Panc1 (cell line): ENCODE data around the gene OR7C2. TPM values are rescaled to one million over a fixed set of nuclear protein-coding genes. Genes with fewer than 3 reads are reported as not detected.

ENCODE experiments used
- ATAC-seq: fragments of 200-7000 bp; cut with Tn5 transposase; 2 replicates; pipeline ENCODE4 v1.9.1; 2020; ENCODE audit warnings: mild to moderate bottlenecking, moderate library complexity
- BruUV-seq: library from RNA; stranded (reverse); fragments of 400-500 nt; replicated peaks from 2 replicates; lab custom pipeline; 2021; lab: Mats Ljungman, UMichigan
- CTCF ChIA-PET: fragments of 300-600 bp; sonication (Branson Sonifier 250); formaldehyde crosslinking; loops from one replicate; lab custom pipeline; 2022; ENCODE audit warnings: antibody characterized with exemption; lab: Charles Lee
- POLR2A ChIA-PET: fragments of 300-600 bp; sonication (Branson Sonifier 250); formaldehyde crosslinking; loops from one replicate; lab custom pipeline; 2022; ENCODE audit warnings: antibody characterized with exemption; lab: Charles Lee
- DNase-seq: peaks from one replicate; pipeline ENCODE4 v3.0.0-alpha.2; 2010; ENCODE audit warnings: low read depth, low spot score
- H3K27ac ChIP-seq: 2 replicates; pipeline ENCODE4 v1.5.1; 2011; ENCODE audit warnings: mild to moderate bottlenecking, low read length, inconsistent platforms
- H3K27me3 ChIP-seq: fragments of 200-500 bp; sonication (Bioruptor generic); 2 replicates; pipeline ENCODE4 v1.6.0; 2014; ENCODE audit warnings: low read length, inconsistent platforms; ENCODE audit not compliant: control insufficient read depth, insufficient read depth
- H3K36me3 ChIP-seq: fragments of 200-500 bp; sonication (Bioruptor generic); 2 replicates; pipeline ENCODE4 v1.5.1; 2014; ENCODE audit warnings: inconsistent platforms, mild to moderate bottlenecking, low read length, moderate library complexity; ENCODE audit not compliant: control insufficient read depth, insufficient read depth
- H3K4me1 ChIP-seq: 2 replicates; pipeline ENCODE4 v1.5.1; 2011; ENCODE audit warnings: inconsistent platforms, mild to moderate bottlenecking, low read length, moderate library complexity; ENCODE audit not compliant: control insufficient read depth, insufficient read depth
- H3K4me3 ChIP-seq, 2 experiments: 2 replicates each; pipeline ENCODE4 v1.5.1; 2011 to 2012; ENCODE audit warnings: low read depth in 2 of 2, low read length in 2 of 2, mild to moderate bottlenecking in 2 of 2, inconsistent platforms in 1 of 2, moderate library complexity in 1 of 2
- H3K9me3 ChIP-seq: fragments of 200-500 bp; sonication (Bioruptor generic); 2 replicates; pipeline ENCODE4 v1.5.1; 2014; ENCODE audit warnings: low read depth, mild to moderate bottlenecking, inconsistent platforms, low read length, moderate library complexity; ENCODE audit not compliant: control insufficient read depth, insufficient read depth
- POLR2AphosphoS5 ChIP-seq: IDR thresholded peaks from 2 replicates; pipeline ENCODE4 v1.6.1; 2012; ENCODE audit warnings: mild to moderate bottlenecking, low read depth, low read length, moderate library complexity
- SIN3A ChIP-seq: IDR thresholded peaks from 2 replicates; pipeline ENCODE4 v1.6.1; 2012; ENCODE audit warnings: low read depth, mild to moderate bottlenecking, low read length, moderate library complexity, borderline replicate concordance; ENCODE audit not compliant: insufficient read depth
- TCF7L2 ChIP-seq: IDR thresholded peaks from 2 replicates; pipeline ENCODE4 v1.6.1; 2011; ENCODE audit warnings: mild to moderate bottlenecking, low read depth, low read length, inconsistent platforms
- in situ Hi-C: cut with HindIII; loops from 2 replicates; pipeline ENCODE4 v1.10.0; 2016; ENCODE audit warnings: low sequenced_read_pairs, low pct_unique_long_range_greater_than_20kb
- intact Hi-C: fragments of 100-400 bp; cut with micrococcal nuclease; formaldehyde crosslinking; loops from one replicate; pipeline ENCODE4 v1.10.0; 2022; ENCODE audit not compliant: unreplicated experiment
- total RNA-seq: library from RNA; stranded (reverse); gene quantifications from one replicate; pipeline ENCODE4 v1.2.1, GENCODE V29; 2021; ENCODE audit not compliant: unreplicated experiment
- TF ChIP-seq, protein P1 (sequence below): fragments of 450-650 bp; IDR thresholded peaks from 2 replicates; pipeline ENCODE4 v1.5.1; 2017; ENCODE audit warnings: mild to moderate bottlenecking
- TF ChIP-seq, protein P2 (sequence below), 2 experiments: IDR thresholded peaks; 2 replicates each; pipeline ENCODE4 v1.6.1; 2011 to 2012; ENCODE audit warnings: low read depth in 2 of 2, control low read depth in 1 of 2, low read length in 1 of 2, mild to moderate bottlenecking in 1 of 2, moderate library complexity in 1 of 2; ENCODE audit not compliant: insufficient read depth in 1 of 2

Gene OR7C2
- total RNA-seq, 1 experiment from 2014 or later: not detected

- POLR2A ChIA-PET: no interaction called here
- intact Hi-C loops: no loop called here
Measured at GRCh38 chr19:14959263-14959662, 18.0 kb downstream of the OR7C2 start.

GRCh38 chr19:14961956-14962685, 20.8 kb downstream of the OR7C2 start:
- TF ChIP-seq, protein P1, sequence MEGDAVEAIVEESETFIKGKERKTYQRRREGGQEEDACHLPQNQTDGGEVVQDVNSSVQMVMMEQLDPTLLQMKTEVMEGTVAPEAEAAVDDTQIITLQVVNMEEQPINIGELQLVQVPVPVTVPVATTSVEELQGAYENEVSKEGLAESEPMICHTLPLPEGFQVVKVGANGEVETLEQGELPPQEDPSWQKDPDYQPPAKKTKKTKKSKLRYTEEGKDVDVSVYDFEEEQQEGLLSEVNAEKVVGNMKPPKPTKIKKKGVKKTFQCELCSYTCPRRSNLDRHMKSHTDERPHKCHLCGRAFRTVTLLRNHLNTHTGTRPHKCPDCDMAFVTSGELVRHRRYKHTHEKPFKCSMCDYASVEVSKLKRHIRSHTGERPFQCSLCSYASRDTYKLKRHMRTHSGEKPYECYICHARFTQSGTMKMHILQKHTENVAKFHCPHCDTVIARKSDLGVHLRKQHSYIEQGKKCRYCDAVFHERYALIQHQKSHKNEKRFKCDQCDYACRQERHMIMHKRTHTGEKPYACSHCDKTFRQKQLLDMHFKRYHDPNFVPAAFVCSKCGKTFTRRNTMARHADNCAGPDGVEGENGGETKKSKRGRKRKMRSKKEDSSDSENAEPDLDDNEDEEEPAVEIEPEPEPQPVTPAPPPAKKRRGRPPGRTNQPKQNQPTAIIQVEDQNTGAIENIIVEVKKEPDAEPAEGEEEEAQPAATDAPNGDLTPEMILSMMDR: no peak
- TF ChIP-seq TCF7L2 (no peak), SIN3A (no peak), POLR2AphosphoS5 (no peak)
- TF ChIP-seq, protein P2, sequence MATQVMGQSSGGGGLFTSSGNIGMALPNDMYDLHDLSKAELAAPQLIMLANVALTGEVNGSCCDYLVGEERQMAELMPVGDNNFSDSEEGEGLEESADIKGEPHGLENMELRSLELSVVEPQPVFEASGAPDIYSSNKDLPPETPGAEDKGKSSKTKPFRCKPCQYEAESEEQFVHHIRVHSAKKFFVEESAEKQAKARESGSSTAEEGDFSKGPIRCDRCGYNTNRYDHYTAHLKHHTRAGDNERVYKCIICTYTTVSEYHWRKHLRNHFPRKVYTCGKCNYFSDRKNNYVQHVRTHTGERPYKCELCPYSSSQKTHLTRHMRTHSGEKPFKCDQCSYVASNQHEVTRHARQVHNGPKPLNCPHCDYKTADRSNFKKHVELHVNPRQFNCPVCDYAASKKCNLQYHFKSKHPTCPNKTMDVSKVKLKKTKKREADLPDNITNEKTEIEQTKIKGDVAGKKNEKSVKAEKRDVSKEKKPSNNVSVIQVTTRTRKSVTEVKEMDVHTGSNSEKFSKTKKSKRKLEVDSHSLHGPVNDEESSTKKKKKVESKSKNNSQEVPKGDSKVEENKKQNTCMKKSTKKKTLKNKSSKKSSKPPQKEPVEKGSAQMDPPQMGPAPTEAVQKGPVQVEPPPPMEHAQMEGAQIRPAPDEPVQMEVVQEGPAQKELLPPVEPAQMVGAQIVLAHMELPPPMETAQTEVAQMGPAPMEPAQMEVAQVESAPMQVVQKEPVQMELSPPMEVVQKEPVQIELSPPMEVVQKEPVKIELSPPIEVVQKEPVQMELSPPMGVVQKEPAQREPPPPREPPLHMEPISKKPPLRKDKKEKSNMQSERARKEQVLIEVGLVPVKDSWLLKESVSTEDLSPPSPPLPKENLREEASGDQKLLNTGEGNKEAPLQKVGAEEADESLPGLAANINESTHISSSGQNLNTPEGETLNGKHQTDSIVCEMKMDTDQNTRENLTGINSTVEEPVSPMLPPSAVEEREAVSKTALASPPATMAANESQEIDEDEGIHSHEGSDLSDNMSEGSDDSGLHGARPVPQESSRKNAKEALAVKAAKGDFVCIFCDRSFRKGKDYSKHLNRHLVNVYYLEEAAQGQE (IDR thresholded peaks at IDR 0.05; ENCODE audit: insufficient read depth in 1 of 2, low read depth in 2 of 2, low read length in 1 of 2): no peak
- Histone ChIP-seq H3K27me3 (no peaks in the 10 kb centered on the region), H3K27ac (no peak overlapping the region), H3K9me3 (peaks cover 3% of the 10 kb centered on the region; the same call in 1 of the 2 replicates), H3K36me3 (no peaks in the 10 kb centered on the region), H3K4me1 (no peaks in the 10 kb centered on the region), H3K4me3 (no peak overlapping the region)
- in situ Hi-C loops: no loop called here
- ATAC-seq (no peak), DNase-seq (no peak)
- BruUV-seq: no TSS peak
- ChIA-PET POLR2A (no interaction called here), CTCF (no interaction called here)
- intact Hi-C loops: no loop called here

More at GRCh38 chr19:14959263-14959662, 18.0 kb downstream of the OR7C2 start:
- Histone ChIP-seq H3K27ac (no peak overlapping the region), H3K4me3 (no peak overlapping the region), H3K4me1 (no peaks in the 10 kb centered on the region), H3K9me3 (peaks cover 3% of the 10 kb centered on the region; the same call in 1 of the 2 replicates), H3K36me3 (no peaks in the 10 kb centered on the region), H3K27me3 (no peaks in the 10 kb centered on the region)
- no TSS peak for BruUV-seq
- TF ChIP-seq, protein P1: no peak
- TF ChIP-seq, protein P2 (IDR thresholded peaks at IDR 0.05; ENCODE audit: insufficient read depth in 1 of 2, low read depth in 2 of 2, low read length in 1 of 2): no peak
- TF ChIP-seq SIN3A: no peak
- in situ Hi-C loops: no loop called here
- CTCF ChIA-PET: no interaction called here
- ATAC-seq (no peak), DNase-seq (no peak)
